Mesenchymal stem cell (in vitro differentiated cells and primary cell): Measurements from ENCODE around the gene TSPAN5.

Experiments used
- DNase-seq: peaks from one replicate; pipeline ENCODE4 v3.0.0-alpha.2; 2013
- H2AFZ ChIP-seq: one replicate; pipeline ENCODE4 v1.6.1; 2013; ENCODE audit warnings: low read depth, mild to moderate bottlenecking, control low read depth, inconsistent platforms, low read length, moderate library complexity
- H2AK5ac ChIP-seq: 2 replicates; pipeline ENCODE4 v1.6.1; 2013; ENCODE audit warnings: low read length, moderate library complexity, mild to moderate bottlenecking, inconsistent platforms; ENCODE audit not compliant: severe bottlenecking
- H2BK120ac ChIP-seq: one replicate; pipeline ENCODE4 v1.6.1; 2013; ENCODE audit warnings: low read depth, mild to moderate bottlenecking, inconsistent platforms, low read length, moderate library complexity
- H2BK12ac ChIP-seq, 2 experiments: one replicate each; pipeline ENCODE4 v1.6.1; 2013; ENCODE audit warnings: inconsistent platforms in 2 of 2, low read length in 2 of 2, mild to moderate bottlenecking in 2 of 2, moderate library complexity in 2 of 2, control low read depth in 1 of 2
- H2BK15ac ChIP-seq: one replicate; pipeline ENCODE4 v1.6.1; 2013; ENCODE audit warnings: mild to moderate bottlenecking, low read depth, inconsistent platforms; ENCODE audit not compliant: poor library complexity, severe bottlenecking
- H2BK5ac ChIP-seq: 2 replicates; pipeline ENCODE4 v1.6.1; 2013; ENCODE audit warnings: low read depth, mild to moderate bottlenecking, low read length, control low read depth, inconsistent platforms; ENCODE audit not compliant: poor library complexity, severe bottlenecking
- H3K14ac ChIP-seq, 2 experiments: one replicate each; pipeline ENCODE4 v1.6.1; 2013; ENCODE audit warnings: inconsistent platforms in 2 of 2, low read length in 2 of 2, control low read depth in 1 of 2, mild to moderate bottlenecking in 1 of 2, moderate library complexity in 1 of 2
- H3K18ac ChIP-seq, 2 experiments: one replicate each; pipeline ENCODE4 v1.6.1; 2013; ENCODE audit warnings: inconsistent platforms in 2 of 2, low read length in 2 of 2, control low read depth in 1 of 2, low read depth in 1 of 2, mild to moderate bottlenecking in 1 of 2
- H3K23ac ChIP-seq, 2 experiments: one replicate each; pipeline ENCODE4 v1.6.1; 2013; ENCODE audit warnings: inconsistent platforms in 2 of 2, low read length in 2 of 2, mild to moderate bottlenecking in 2 of 2, moderate library complexity in 2 of 2, control low read depth in 1 of 2
- H3K27ac ChIP-seq: 2 replicates; pipeline ENCODE4 v1.5.1; 2013; ENCODE audit warnings: mild to moderate bottlenecking, moderate library complexity, low read length, control low read depth, inconsistent platforms; ENCODE audit not compliant: poor library complexity, severe bottlenecking
- H3K27me3 ChIP-seq, 2 experiments: 2 replicates each; pipeline versions ENCODE4 v1.6.1 to v1.7.0; 2013; ENCODE audit warnings: low read length in 2 of 2, mild to moderate bottlenecking in 2 of 2, moderate library complexity in 2 of 2, control low read depth in 1 of 2, inconsistent platforms in 1 of 2; ENCODE audit not compliant: control insufficient read depth in 1 of 2, insufficient read depth in 1 of 2
- H3K36me3 ChIP-seq, 2 experiments: 2 replicates each; pipeline versions ENCODE4 v1.6.1 to v1.7.0; 2013; ENCODE audit warnings: low read length in 2 of 2, control low read depth in 1 of 2, inconsistent platforms in 1 of 2, low read depth in 1 of 2, mild to moderate bottlenecking in 1 of 2; ENCODE audit not compliant: insufficient read depth in 2 of 2, control insufficient read depth in 1 of 2
- H3K4ac ChIP-seq, 2 experiments: one replicate each; pipeline ENCODE4 v1.6.1; 2013; ENCODE audit warnings: inconsistent platforms in 2 of 2, low read length in 2 of 2, mild to moderate bottlenecking in 2 of 2, moderate library complexity in 2 of 2, control low read depth in 1 of 2, low read depth in 1 of 2
- H3K4me1 ChIP-seq: 2 replicates; pipeline ENCODE4 v1.6.1; 2013; ENCODE audit warnings: low read depth, low read length, control low read depth; ENCODE audit not compliant: control insufficient read depth, insufficient read depth
- H3K4me2 ChIP-seq: 2 replicates; pipeline ENCODE4 v1.6.1; 2013; ENCODE audit warnings: low read length, mild to moderate bottlenecking, inconsistent platforms; ENCODE audit not compliant: poor library complexity, severe bottlenecking
- H3K4me3 ChIP-seq, 2 experiments: 2 replicates each; pipeline versions ENCODE4 v1.5.1 to v1.7.0; 2013; ENCODE audit warnings: low read length in 2 of 2, mild to moderate bottlenecking in 2 of 2, control low read depth in 1 of 2, low read depth in 1 of 2; ENCODE audit not compliant: insufficient read depth in 1 of 2
- H3K79me1 ChIP-seq: replicated peaks from 2 replicates; pipeline ENCODE4 v1.6.1; 2013; ENCODE audit warnings: mild to moderate bottlenecking, control low read depth, low read length, inconsistent platforms; ENCODE audit not compliant: poor library complexity, severe bottlenecking
- H3K9ac ChIP-seq: 2 replicates; pipeline ENCODE4 v1.7.0; 2013; ENCODE audit warnings: mild to moderate bottlenecking, low read length, moderate library complexity
- H3K9me3 ChIP-seq: 2 replicates; pipeline ENCODE4 v1.7.0; 2013; ENCODE audit warnings: mild to moderate bottlenecking, low read length; ENCODE audit not compliant: control insufficient read depth
- H4K8ac ChIP-seq: one replicate; pipeline ENCODE4 v1.6.1; 2013; ENCODE audit warnings: inconsistent platforms, mild to moderate bottlenecking, low read length, moderate library complexity
- H4K91ac ChIP-seq: one replicate; pipeline ENCODE4 v1.6.1; 2013; ENCODE audit warnings: mild to moderate bottlenecking, low read length, inconsistent platforms
- WGBS: methylation state at CpG from one replicate; pipeline ENCODE4 v1.1.7; 2013; ENCODE audit warnings: mixed read lengths; 5-methylcytosine and 5-hydroxymethylcytosine counted together

The TSPAN5 gene

DNA sequence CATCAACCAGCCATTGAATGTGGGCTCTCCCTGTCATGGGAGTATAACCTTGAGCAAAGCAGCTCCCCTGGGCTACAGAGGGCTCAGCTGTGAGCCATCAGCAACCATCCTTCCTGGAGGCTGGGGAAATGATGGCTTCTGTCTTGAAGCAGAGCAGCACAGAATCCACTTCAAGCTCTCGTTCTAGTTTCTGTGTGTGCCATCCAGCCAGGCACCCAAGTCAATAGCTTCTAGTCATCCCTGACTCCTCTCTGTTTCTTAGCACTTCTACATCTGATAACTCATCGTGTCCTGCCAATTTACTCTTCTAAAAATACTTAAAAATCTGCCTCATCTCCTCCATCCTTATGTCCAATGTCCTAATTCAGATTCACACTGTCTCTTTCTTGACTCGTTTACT is 42.2 kb upstream of the TSPAN5 start:
- no peak overlapping the region for H3K4me3 ChIP-seq
- no peak overlapping the region for H3K27ac ChIP-seq
- H3K4me1 ChIP-seq = no peaks in the 10 kb centered on the region
- H2BK120ac ChIP-seq = no peak overlapping the region
- no peak overlapping the region for H3K23ac ChIP-seq
- no peaks in the 10 kb centered on the region for H3K36me3 ChIP-seq
- no peaks in the 10 kb centered on the region for H3K79me1 ChIP-seq
- 90% methylated on average over 3 of the region's 3 CpGs for WGBS
- H3K9me3 ChIP-seq = peaks cover 17% of the 10 kb centered on the region
- no peak overlapping the region for H2BK12ac ChIP-seq
- no peak overlapping the region for H4K8ac ChIP-seq
- no peak overlapping the region for H2AK5ac ChIP-seq
- H2AFZ ChIP-seq = no peak overlapping the region
- H3K9ac ChIP-seq = no peak overlapping the region
- DNase-seq = no peak
- no peak overlapping the region for H3K18ac ChIP-seq
- H3K4me2 ChIP-seq = no peak overlapping the region
- no peak overlapping the region for H3K4ac ChIP-seq
- no peak overlapping the region for H4K91ac ChIP-seq
- H2BK5ac ChIP-seq = no peak overlapping the region
- H3K14ac ChIP-seq = no peak overlapping the region
- no peak overlapping the region for H2BK15ac ChIP-seq
- H3K27me3 ChIP-seq = no peaks in the 10 kb centered on the region

GRCh38 chr4:98694076-98694475 is 35.7 kb upstream of the TSPAN5 start:
- Histone ChIP-seq H3K23ac (no peak overlapping the region), H3K4me1 (no peaks in the 10 kb centered on the region), H2BK5ac (no peak overlapping the region), H4K8ac (no peak overlapping the region), H2BK15ac (no peak overlapping the region), H3K14ac (no peak overlapping the region), H3K36me3 (no peaks in the 10 kb centered on the region), H3K9ac (no peak overlapping the region), H3K79me1 (no peaks in the 10 kb centered on the region), H3K4me2 (no peak overlapping the region), H3K4ac (no peak overlapping the region), H3K27me3 (no peaks in the 10 kb centered on the region), H2AK5ac (no peak overlapping the region), H4K91ac (no peak overlapping the region), H3K27ac (no peak overlapping the region), H2BK12ac (no peak overlapping the region), H2AFZ (no peak overlapping the region), H3K4me3 (no peak overlapping the region), H2BK120ac (no peak overlapping the region), H3K18ac (no peak overlapping the region), H3K9me3 (peaks cover 9% of the 10 kb centered on the region)
- DNase-seq = no peak
- WGBS = 95% methylated on average over 8 of the region's 10 CpGs

GRCh38 chr4:98692411-98692810 is 34.0 kb upstream of the TSPAN5 start:
- H3K9ac ChIP-seq = no peak overlapping the region
- no peaks in the 10 kb centered on the region for H3K36me3 ChIP-seq
- no peak overlapping the region for H4K8ac ChIP-seq
- DNase-seq = no peak
- H2BK120ac ChIP-seq = no peak overlapping the region
- H2BK5ac ChIP-seq = no peak overlapping the region
- no peak overlapping the region for H3K23ac ChIP-seq
- H2AK5ac ChIP-seq = no peak overlapping the region
- H3K27ac ChIP-seq = no peak overlapping the region
- WGBS = 78% methylated on average over 6 of the region's 7 CpGs
- no peak overlapping the region for H2BK12ac ChIP-seq
- H3K14ac ChIP-seq = no peak overlapping the region
- H3K4me3 ChIP-seq = no peak overlapping the region
- H3K4ac ChIP-seq = no peak overlapping the region
- no peaks in the 10 kb centered on the region for H3K27me3 ChIP-seq
- no peak overlapping the region for H3K4me2 ChIP-seq
- H3K9me3 ChIP-seq = peaks cover 5% of the 10 kb centered on the region
- no peak overlapping the region for H4K91ac ChIP-seq
- H2AFZ ChIP-seq = no peak overlapping the region
- H3K18ac ChIP-seq = no peak overlapping the region
- H3K4me1 ChIP-seq = no peaks in the 10 kb centered on the region
- no peaks in the 10 kb centered on the region for H3K79me1 ChIP-seq
- H2BK15ac ChIP-seq = no peak overlapping the region

GRCh38 chr4:98691588-98691987 is 33.2 kb upstream of the TSPAN5 start:
- Histone ChIP-seq H3K18ac (no peak overlapping the region), H3K23ac (no peak overlapping the region), H3K9me3 (no peaks in the 10 kb centered on the region), H2BK12ac (no peak overlapping the region), H4K8ac (no peak overlapping the region), H3K4me3 (no peak overlapping the region), H2BK15ac (no peak overlapping the region), H3K14ac (no peak overlapping the region), H2BK5ac (no peak overlapping the region), H3K4ac (no peak overlapping the region), H4K91ac (no peak overlapping the region), H3K4me1 (no peaks in the 10 kb centered on the region), H2BK120ac (no peak overlapping the region), H3K27me3 (no peaks in the 10 kb centered on the region), H3K27ac (no peak overlapping the region), H3K9ac (no peak overlapping the region), H2AK5ac (no peak overlapping the region), H3K79me1 (no peaks in the 10 kb centered on the region), H3K4me2 (no peak overlapping the region), H3K36me3 (no peaks in the 10 kb centered on the region), H2AFZ (no peak overlapping the region)
- 83% methylated on average over 4 of the region's 4 CpGs for WGBS
- DNase-seq = no peak
